ENCODE measurements around the gene PTN.

The PTN gene, protein sequence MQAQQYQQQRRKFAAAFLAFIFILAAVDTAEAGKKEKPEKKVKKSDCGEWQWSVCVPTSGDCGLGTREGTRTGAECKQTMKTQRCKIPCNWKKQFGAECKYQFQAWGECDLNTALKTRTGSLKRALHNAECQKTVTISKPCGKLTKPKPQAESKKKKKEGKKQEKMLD

DNA sequence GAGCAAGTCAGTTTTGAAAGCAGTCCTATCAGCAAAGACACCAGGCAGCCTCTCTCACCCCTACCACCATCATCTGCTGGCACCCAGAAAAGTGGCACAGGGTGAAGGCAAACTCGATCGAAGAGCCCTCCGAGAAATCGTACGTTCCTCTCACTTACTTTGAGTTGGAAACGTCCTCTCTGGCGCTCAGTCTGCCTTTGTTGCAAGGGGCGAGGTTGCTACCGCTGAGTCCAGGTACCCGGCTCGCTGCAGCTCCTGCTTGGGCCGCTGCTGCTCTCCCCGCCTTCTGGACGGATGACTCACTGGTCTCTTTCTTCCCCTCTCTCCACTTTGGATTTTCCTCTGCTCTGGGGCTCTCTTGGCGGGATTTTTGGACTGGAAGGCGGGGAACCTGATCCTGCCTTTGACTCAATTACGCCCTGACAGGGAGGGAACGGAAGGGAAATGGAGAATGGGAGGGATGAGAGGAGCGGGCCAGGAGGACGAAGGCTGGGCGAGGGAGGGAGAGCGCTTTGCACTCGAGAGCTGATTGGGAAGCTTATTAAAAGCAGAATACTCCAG lies at the start of gene PTN:
TSS of gene PTN (minus strand) at position 453 of the 561 bp plus-strand sequence. CDS start 88,760 bp downstream, outside the sequence.
- DNase-seq (ENCODE audit: low read depth) = no peak
- H3K4me3 ChIP-seq (ENCODE audit: low read depth, low read length) = no peak within 1 kb of the TSS
- TF ChIP-seq, protein P1, sequence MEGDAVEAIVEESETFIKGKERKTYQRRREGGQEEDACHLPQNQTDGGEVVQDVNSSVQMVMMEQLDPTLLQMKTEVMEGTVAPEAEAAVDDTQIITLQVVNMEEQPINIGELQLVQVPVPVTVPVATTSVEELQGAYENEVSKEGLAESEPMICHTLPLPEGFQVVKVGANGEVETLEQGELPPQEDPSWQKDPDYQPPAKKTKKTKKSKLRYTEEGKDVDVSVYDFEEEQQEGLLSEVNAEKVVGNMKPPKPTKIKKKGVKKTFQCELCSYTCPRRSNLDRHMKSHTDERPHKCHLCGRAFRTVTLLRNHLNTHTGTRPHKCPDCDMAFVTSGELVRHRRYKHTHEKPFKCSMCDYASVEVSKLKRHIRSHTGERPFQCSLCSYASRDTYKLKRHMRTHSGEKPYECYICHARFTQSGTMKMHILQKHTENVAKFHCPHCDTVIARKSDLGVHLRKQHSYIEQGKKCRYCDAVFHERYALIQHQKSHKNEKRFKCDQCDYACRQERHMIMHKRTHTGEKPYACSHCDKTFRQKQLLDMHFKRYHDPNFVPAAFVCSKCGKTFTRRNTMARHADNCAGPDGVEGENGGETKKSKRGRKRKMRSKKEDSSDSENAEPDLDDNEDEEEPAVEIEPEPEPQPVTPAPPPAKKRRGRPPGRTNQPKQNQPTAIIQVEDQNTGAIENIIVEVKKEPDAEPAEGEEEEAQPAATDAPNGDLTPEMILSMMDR (IDR thresholded peaks at IDR 0.05; ENCODE audit: insufficient read depth, low read depth, low read length, missing control alignments) = no peak

DNA sequence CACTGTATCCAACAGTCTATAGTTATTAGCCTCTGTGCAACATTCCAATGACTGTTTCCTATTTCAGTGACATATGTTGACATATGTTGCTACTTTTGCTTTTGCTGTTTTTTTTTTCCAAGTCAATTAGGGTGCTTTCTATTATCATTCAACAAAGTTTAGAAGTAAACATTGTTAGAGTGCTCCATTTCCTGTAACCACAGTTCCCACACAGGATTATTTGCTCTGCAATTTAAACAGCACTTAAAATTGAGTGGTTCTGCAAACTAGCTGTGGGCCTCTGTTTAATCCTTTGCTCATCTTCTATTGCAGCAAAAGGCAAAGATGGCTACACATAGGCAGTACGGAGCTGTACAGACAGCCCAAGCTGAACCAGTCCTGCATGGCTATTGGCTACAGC lies 46.5 kb upstream of the PTN start:
- TF ChIP-seq, protein P1 (IDR thresholded peaks at IDR 0.05; ENCODE audit: insufficient read depth, low read depth, low read length, missing control alignments) = no peak
- DNase-seq (ENCODE audit: low read depth) = no peak
- H3K4me3 ChIP-seq (ENCODE audit: low read depth, low read length) = no peak overlapping the region

DNA sequence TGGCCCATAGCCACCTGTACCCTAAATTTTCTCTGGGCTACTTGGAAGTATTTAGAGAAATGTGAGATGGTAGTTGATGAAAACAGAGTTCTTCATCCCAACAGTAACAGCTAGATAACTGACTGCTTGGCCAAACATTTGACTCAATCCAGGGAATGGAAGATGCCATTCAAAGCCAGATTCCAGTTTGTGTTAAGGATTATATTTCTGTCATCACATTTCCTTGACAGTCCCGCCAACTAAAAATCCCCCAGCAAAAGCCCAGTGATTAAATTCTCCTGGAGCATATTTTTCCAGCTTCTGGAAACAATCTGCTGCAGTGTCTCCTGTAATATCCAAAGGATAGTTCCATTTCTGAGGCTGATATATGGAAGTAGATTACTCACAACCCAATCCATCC lies 45.4 kb upstream of the PTN start:
- H3K4me3 ChIP-seq (ENCODE audit: low read depth, low read length) = no peak overlapping the region
- no peak for DNase-seq (ENCODE audit: low read depth)
- TF ChIP-seq, protein P1 (IDR thresholded peaks at IDR 0.05; ENCODE audit: insufficient read depth, low read depth, low read length, missing control alignments) = no peak

DNA sequence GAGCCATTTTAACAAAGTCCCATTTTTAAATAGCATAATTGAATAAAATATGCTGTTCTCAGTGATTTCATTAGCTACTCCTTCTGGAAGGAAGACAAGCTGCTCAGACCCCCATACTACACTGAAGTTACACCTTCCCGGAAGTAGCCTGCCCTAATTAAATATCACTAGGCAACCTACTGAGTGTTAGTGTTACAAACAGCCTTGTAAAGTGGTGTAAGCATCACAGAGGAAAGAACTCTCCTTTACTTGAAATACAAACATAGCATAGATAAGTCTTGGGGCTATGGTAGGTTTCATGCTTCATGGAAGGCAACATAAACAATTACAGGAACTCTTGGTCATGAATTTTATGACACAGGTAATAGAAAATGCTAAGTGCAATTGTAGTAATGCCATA lies 43.4 kb upstream of the PTN start:
- TF ChIP-seq, protein P1 (IDR thresholded peaks at IDR 0.05; ENCODE audit: insufficient read depth, low read depth, low read length, missing control alignments) = no peak
- DNase-seq (ENCODE audit: low read depth) = no peak
- no peak overlapping the region for H3K4me3 ChIP-seq (ENCODE audit: low read depth, low read length)

DNA sequence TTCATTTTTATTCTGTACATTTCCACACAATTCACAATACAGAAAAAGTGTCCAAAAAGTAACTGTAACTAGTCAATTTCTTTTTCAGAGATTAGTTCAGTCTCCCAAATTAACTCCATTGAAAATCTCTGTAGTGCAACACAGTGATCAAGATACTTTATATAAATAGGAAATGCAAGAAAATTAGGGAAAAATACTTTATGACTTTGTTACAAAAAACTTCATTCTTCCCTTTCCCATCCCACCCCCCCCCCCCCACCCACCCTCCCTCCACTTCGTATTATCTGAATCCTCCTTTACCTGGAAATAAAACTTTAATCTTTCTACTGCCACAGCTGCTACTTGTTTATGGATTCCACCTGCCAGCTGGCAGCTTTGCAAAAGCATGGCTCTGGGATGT lies 37.5 kb upstream of the PTN start:
- no peak overlapping the region for H3K4me3 ChIP-seq (ENCODE audit: low read depth, low read length)
- TF ChIP-seq, protein P1 (IDR thresholded peaks at IDR 0.05; ENCODE audit: insufficient read depth, low read depth, low read length, missing control alignments) = no peak
- no peak for DNase-seq (ENCODE audit: low read depth)

DNA sequence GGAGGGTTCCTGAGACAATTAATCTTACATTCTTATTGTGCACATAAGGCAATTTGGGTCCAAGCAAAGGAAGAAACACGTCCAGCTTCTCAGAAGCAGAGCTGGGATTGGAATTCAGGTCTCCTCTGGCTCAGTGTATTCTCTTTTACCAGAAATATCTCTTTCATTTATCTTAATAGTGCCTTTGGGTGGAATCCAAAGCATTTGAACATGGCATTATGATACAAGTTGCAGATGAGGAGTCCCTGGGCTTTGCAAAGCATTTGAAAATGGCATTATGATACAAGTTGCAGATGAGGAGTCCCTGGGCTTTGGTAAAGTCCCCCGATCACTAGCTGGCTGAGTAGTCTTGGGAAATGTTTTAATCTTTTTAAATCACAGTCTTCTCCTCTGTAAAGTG lies 30.0 kb upstream of the PTN start:
- DNase-seq (ENCODE audit: low read depth) = no peak
- H3K4me3 ChIP-seq (ENCODE audit: low read depth, low read length) = no peak overlapping the region
- TF ChIP-seq, protein P1 (IDR thresholded peaks at IDR 0.05; ENCODE audit: insufficient read depth, low read depth, low read length, missing control alignments) = no peak

DNA sequence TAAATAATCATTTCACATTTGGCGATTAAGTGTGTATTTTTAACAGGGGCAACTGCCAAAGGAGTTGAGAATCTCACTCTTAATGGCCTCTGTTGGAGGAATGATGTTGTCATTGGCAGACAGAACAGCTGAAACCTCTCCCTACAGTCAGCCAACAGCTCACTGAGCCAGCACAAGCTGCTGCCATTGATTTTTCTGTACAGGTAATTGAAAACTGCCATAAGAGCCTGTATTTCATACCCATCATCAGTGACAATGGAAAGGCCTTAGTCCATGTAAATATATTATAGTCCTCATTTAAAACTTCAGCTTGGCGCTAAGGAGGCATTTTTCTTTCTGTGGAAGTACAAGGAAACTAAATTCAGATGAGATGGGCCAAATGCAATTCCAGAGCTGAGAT lies 28.1 kb upstream of the PTN start:
- DNase-seq (ENCODE audit: low read depth) = no peak
- TF ChIP-seq, protein P1 (IDR thresholded peaks at IDR 0.05; ENCODE audit: insufficient read depth, low read depth, low read length, missing control alignments) = no peak
- no peak overlapping the region for H3K4me3 ChIP-seq (ENCODE audit: low read depth, low read length)
